ENCODE data around the gene TGFBR1.

Gene TGFBR1

GRCh38 chr9:99180199-99180598 lies 75.3 kb downstream of the TGFBR1 start:
- no peak overlapping the region for H3K4me3 ChIP-seq (ENCODE audit: low read depth, low read length)
- no peak overlapping the region for H3K27ac ChIP-seq (ENCODE audit: extremely low read depth, low read depth, low read length)
- POLR2A ChIA-PET, result no interaction called here
- H3K9me3 ChIP-seq (ENCODE audit: control insufficient read depth, insufficient read depth, low read depth, low read length), result no peaks in the 10 kb centered on the region
- TF ChIP-seq ZNF391 (tag by site-specific recombination; IDR thresholded peaks at IDR 0.05; ENCODE audit: borderline replicate concordance, low read depth) (no peak), REST (tag by site-specific recombination; IDR thresholded peaks at IDR 0.05) (no peak), ZNF658 (tag by site-specific recombination; IDR thresholded peaks at IDR 0.05) (no peak), ZNF155 (tag by site-specific recombination; IDR thresholded peaks at IDR 0.05) (no peak), SP2 (tag by site-specific recombination; IDR thresholded peaks at IDR 0.05) (no peak)
- CTCF ChIA-PET, result no interaction called here
- no peaks in the 10 kb centered on the region; the same call in 1 of the 2 replicates for H3K4me1 ChIP-seq (ENCODE audit: control insufficient read depth, insufficient read depth, low read length)
- no peaks in the 10 kb centered on the region for H3K36me3 ChIP-seq (ENCODE audit: control insufficient read depth in 2 of 2, insufficient read depth in 1 of 2, low read length in 2 of 2)

GRCh38 chr9:99180662-99181061 lies 75.7 kb downstream of the TGFBR1 start:
- Histone ChIP-seq H3K36me3 (ENCODE audit: control insufficient read depth in 2 of 2, insufficient read depth in 1 of 2, low read length in 2 of 2) (no peaks in the 10 kb centered on the region), H3K4me1 (ENCODE audit: control insufficient read depth, insufficient read depth, low read length) (no peaks in the 10 kb centered on the region; the same call in 1 of the 2 replicates), H3K4me3 (ENCODE audit: low read depth, low read length) (no peak overlapping the region), H3K27ac (ENCODE audit: extremely low read depth, low read depth, low read length) (no peak overlapping the region), H3K9me3 (ENCODE audit: control insufficient read depth, insufficient read depth, low read depth, low read length) (no peaks in the 10 kb centered on the region)
- POLR2A ChIA-PET, result no interaction called here
- no peak for TF ChIP-seq ZBTB1 (tag by site-specific recombination; IDR thresholded peaks at IDR 0.05)
- no peak for TF ChIP-seq ZBTB8A (tag by site-specific recombination; IDR thresholded peaks at IDR 0.05)
- TF ChIP-seq SALL2 (tag by site-specific recombination; IDR thresholded peaks at IDR 0.05; ENCODE audit: borderline replicate concordance), result no peak
- TF ChIP-seq ZNF843 (tag by site-specific recombination; IDR thresholded peaks at IDR 0.05), result no peak
- no peak for TF ChIP-seq ZNF48 (tag by site-specific recombination; IDR thresholded peaks at IDR 0.05)
- TF ChIP-seq ZNF324 (tag by site-specific recombination; IDR thresholded peaks at IDR 0.05), result no peak
- no peak for TF ChIP-seq ZNF513 (tag by site-specific recombination; IDR thresholded peaks at IDR 0.05)
- no peak for TF ChIP-seq ZNF391 (tag by site-specific recombination; IDR thresholded peaks at IDR 0.05; ENCODE audit: borderline replicate concordance, low read depth)
- TF ChIP-seq BCL11A (tag by site-specific recombination; IDR thresholded peaks at IDR 0.05; ENCODE audit: low read depth), result no peak
- TF ChIP-seq ZNF362 (tag by site-specific recombination; IDR thresholded peaks at IDR 0.05), result no peak
- TF ChIP-seq ZNF549 (tag by site-specific recombination; IDR thresholded peaks at IDR 0.05), result no peak
- TF ChIP-seq GFI1B (tag by site-specific recombination; IDR thresholded peaks at IDR 0.05), result no peak
- no peak for TF ChIP-seq ZNF544 (tag by site-specific recombination; IDR thresholded peaks at IDR 0.05)
- TF ChIP-seq KLF1 (tag by site-specific recombination; IDR thresholded peaks at IDR 0.05), result no peak
- no peak for TF ChIP-seq HOXD13 (CRISPR knock-in tag; IDR thresholded peaks at IDR 0.05; ENCODE audit: borderline replicate concordance)
- no peak for TF ChIP-seq KLF10 (tag by site-specific recombination; IDR thresholded peaks at IDR 0.05)
- no peak for TF ChIP-seq ZNF18 (tag by site-specific recombination; IDR thresholded peaks at IDR 0.05)
- no peak for TF ChIP-seq ZNF174 (tag by site-specific recombination; IDR thresholded peaks at IDR 0.05)
- CTCF ChIA-PET, result interaction anchor here (0.6 kb wide), 1 partner anchor 1143 kb away, joined by 3 read pairs; no protein-coding TSS in a partner anchor

Data from HEK293 (cell line).